ENCODE data around the gene TIMM10B. TPM values are rescaled to one million over a fixed set of nuclear protein-coding genes. Genes with fewer than 3 reads are reported as not detected.

The TIMM10B gene, protein sequence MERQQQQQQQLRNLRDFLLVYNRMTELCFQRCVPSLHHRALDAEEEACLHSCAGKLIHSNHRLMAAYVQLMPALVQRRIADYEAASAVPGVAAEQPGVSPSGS
- 21.0 and 21.9 TPM in 2 replicates for total RNA-seq (2014; rRNA removed; shearing (Covaris generic))
- polyA plus RNA-seq (2014; cell fraction: nucleus; rRNA removed): 19.9 and 50.5 TPM in 2 replicates

DNA sequence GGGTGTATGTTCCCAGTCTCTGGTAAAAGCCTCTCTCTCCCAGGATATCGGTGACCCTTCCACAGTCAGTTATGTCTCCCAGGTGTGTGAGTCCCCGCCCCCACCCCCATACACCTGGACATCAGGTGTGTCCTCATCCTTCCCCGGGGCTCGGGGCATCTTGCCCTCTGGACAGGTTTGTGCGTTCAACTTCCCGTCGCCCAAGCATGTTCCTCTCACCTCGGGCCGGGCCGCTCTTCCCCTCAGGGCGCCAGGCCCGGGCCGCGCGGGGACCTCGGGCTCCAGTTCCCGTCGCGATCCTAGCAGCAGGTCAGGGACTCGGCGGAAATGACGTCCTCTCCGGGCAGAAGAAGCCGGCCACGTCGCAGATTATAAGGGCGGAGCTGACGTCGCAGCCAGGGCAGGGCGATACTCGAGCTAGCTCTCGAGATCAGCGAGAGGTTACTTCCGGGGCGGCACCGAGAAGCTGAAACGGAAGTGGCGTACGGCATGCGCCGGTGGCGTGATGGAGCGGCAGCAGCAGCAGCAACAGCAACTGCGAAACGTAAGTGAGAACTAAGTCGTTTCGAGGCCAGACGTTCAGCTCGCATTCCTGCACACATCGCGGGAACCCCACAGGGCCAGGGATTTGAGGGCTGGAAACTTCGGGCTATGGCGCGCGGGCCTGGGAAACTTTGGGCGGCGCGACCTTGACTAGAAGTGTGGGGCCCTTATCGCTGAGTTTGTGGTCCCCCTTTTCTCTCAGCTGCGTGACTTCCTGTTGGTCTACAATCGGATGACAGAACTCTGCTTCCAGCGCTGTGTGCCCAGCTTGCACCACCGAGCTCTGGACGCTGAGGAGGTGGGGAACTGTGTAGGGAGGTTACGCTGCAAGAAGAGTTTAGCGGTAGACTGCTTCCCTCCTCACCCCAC is at the start of gene TIMM10B, which contains the start of gene ARFIP2:
Gene TIMM10B (plus strand): TSS at position 490 of the 912 bp plus-strand sequence. CDS start 16 bp downstream, at position 506.
Gene ARFIP2 (minus strand): TSS at position 320 of the 912 bp plus-strand sequence. CDS start 910 bp downstream, outside the sequence.
- peak; percentile 94 for DNase-seq (ENCODE audit: extremely low read depth, low read depth)

DNA sequence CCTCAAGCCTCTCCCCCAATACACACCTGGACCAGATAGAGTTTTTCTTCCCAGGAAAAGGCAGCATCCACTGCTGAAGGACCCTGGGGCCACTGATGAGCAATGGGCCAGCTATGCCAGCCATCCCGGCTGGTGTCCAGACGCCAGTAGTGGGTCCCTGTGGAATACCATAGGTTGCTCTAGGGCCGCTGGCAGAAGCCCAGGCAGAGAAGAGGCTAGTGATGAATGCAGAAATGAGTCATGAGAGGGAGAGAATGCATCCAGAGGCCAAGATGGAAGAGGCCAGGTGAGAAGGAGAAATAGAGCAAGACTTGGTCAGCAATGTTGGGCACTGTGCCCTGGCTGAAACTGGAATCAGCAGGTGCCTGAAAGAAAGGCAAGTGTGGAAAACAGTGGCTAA is 49.4 kb upstream of the TIMM10B start:
- peak; percentile 12 for DNase-seq (ENCODE audit: extremely low read depth, low read depth)

DNA sequence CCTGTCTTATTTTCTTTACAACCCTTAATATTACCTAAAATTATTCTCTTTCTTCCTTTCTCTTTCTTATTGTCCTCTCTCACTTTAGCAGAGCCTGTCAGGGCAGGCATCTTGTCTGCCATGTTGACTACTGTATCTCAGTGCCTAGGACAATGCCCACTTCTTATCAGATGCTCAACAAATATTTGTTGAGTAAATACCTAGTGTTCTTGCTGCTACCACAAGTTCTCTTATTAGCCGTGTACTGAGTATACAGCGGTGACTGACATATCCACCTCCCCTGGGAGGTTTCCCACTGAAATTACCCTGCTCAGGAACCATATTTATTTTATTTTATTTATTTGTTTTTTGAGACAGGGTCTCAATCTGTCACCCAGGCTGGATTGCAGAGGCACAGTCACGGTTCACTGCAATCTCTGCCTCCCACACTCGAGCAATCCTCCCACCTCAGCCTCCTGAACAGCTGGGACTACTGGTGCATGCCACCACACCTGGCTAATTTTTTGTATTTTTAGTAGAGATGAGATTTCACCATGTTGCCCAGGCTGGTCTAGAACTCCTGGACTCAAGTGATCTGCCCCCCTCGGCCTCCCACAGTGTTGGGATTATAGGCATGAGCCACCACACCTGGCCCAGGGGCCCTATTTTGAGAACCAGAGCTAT is 47.2 kb upstream of the TIMM10B start:
- no peak for DNase-seq (ENCODE audit: extremely low read depth, low read depth)

DNA sequence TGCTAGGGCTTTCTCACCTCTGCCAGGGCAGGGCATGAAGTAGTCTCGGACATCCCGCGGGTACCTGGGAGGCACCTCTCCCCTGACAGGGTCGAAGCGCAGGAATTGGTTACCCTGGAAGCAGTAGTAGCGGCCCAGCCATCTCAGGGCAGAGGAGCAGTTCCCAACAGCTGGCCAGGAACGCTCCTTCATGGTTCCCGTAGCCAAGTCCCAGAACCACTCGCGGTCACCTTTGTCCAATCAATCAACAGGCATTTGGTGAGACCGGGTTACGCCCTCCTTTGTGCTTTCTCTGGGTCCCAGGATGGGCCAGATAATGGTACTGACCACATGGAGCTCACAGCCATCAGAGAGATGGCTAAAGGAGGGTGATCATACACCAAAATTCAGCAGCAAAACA is 43.9 kb upstream of the TIMM10B start:
- DNase-seq (ENCODE audit: extremely low read depth, low read depth): no peak

DNA sequence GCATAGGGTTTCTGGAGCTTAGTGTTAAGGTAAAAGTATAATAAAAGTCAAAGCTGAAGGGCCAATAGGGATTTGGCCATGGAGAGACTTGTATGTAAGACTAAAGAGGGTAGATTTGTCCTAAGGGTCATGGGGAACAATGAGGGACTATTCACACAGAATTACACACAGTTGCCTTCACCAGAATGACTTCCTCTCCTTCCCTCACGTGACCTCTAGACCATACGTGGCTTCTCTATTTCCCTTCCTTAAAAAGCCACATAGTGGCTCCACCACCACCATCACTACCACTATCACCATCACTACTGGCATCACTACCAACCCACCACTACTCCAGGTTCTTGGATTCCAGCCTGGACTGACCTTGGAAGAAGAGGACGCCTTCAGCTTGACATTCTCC is 43.3 kb upstream of the TIMM10B start:
- no peak for DNase-seq (ENCODE audit: extremely low read depth, low read depth)

DNA sequence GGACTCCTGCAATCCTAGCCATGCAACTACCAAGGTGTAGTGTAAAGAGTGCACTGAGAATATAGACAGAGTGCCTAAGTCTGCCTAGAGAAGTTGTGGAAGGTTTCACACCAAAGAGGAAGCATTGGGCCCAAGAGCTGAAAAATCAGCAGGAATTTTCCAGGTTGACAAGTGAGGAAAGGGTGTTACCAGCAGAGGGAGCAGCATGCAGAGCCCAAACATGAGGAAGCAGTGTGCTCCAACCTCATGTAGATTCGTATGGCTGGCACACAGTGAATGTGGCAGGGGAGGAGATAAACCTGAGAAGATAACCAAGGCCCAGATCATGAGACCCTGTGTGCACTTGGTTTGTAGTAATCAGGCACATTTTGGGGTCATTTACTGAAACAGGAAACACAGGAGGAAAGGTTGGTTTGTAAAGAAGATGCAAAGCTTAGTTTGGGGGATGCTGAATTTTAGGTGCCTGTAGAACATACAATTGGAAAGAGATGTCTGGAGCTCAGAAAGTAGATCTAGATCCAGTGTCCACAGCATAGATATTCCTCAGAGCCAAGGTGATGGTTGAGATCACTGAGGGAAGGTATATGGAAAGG is 42.2 kb upstream of the TIMM10B start:
- peak; percentile 36 for DNase-seq (ENCODE audit: extremely low read depth, low read depth)

DNA sequence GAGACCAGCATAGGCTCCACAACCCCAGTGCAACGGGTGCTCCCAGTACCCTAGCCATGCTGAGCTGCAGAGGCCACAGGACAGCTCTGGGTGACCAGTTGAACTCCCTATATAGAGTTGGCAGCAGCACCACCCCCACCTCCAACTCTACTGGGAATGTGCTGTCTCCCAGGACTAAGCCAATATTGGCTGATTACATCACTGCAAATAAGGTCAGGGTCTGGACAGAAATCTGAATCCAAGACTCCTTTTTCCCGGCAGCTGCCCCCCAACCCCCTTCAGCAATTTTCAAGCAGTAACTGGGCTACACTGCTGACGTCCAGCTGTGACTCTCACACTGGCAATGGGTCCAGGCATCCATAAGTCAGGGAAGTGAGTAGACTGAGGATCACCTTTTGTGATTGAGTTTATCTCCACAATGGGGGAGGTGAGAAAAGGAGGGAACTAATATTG is 40.4 kb upstream of the TIMM10B start, which contains the start of gene HPX:
Gene HPX (minus strand): TSS at position 82 of the 453 bp plus-strand sequence. CDS start 24 bp downstream, at position 58.
- DNase-seq (ENCODE audit: extremely low read depth, low read depth): no peak

DNA sequence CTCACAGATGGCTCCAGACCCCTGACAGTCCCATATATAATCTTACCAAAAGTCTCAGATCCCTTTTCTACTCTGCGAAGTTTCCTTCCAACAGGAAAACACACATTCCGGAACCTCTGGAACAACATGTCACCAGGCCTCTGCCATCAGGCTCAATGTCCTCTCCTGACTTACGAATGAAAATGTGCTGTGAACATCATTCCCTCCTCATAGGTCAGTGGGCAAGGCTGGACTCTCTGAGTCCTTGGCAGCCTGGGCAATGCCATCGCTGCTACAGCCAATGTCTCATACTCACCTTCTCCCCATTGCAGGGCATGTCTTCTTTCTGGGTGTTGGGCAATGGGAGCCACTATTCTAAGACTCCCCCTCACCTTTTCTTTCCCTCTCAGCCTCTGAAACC is 38.9 kb upstream of the TIMM10B start:
- DNase-seq (ENCODE audit: extremely low read depth, low read depth): no peak

DNA sequence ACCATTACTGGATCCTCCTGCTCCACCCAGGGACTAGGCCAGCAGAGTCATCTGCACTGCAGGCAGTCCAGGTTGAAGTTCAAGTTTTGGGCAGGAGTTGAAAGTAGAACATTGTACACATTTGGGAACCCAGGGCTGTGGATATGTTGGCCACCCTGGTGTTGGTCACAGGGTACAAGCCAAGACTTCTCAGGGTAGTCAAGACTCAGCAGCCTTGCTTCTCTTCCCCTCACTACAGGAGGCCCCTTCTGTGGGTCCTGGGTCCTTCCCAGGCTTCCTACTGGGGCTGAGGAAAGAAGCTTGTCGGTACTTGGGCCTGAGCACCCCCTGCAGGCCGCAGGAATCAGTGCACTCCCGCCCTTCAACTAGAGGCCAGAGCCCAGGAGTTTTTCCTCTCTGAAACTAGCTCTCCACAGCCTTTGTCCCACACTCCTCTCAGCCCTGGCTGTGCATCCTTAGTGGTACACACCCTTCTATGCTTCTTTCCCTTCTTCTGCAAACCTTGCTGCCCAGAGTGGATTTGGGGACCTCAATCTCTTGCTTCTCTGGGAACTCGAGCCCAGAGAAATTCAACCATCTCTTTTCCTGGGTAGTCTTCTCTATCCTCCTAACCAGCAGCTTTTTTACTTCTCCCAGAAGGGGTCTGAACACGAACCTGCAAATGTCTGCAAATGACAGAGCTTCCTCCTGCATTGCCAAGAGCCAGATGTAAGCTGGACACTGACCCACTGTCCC is 37.9 kb upstream of the TIMM10B start:
- peak; percentile 26 for DNase-seq (ENCODE audit: extremely low read depth, low read depth)

DNA sequence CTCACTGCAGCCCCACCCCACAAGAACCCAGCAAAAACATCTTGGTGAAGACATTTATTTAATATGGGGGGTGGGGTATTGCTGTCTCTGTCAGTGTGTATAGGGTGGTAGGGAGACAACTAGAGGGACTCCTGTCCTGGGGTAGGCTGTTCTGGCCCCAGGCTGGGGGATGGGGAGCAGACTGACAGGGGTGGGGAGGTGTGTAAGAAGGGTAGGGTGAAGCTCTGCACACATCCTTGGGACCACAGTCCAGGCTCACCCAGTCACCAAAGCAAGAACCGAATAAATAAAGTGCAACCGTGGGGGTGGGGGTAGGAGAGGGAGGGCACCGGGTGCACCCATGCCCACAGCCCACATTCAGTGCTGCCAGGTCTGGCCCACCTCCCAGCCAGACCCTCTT is 32.7 kb upstream of the TIMM10B start:
- DNase-seq (ENCODE audit: extremely low read depth, low read depth): no peak

DNA sequence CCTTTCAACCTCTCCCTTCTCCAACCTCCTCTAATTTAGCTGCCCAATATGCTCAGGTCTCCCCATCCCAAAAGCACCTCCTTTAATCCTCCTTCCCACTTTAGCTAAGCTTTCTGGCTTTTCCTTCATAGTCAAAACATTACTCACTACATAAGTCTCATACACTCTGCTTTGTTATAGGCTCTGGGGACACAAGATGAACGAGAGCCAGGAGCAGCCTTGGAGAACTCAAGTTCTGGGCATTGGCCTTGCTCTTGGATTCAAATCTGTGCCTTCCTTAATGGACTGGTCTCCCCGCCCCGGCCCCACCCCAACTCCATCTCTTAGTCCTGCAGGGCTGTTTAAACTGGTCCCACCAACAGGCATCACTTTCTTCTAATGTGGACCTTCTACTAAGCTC is 29.1 kb upstream of the TIMM10B start:
- DNase-seq (ENCODE audit: extremely low read depth, low read depth): no peak

DNA sequence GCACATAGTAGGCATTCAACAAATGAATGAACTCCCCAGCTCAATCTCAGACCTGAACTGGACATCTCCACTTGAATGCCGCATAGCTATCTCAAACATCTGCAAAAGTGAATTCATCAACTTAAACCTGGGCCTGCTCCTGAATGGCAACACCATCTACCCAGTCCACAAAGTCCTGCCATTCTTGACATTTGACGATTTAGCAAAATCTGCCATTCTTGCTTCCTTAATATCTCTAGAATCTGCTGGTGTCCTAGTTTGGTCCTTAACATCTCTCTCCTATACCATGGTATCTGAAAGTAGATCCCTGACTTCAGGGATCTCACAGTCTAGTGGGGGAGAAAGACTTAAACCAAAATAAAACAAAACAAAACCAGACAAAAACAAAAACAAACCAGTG is 28.1 kb upstream of the TIMM10B start:
- DNase-seq (ENCODE audit: extremely low read depth, low read depth): no peak

DNA sequence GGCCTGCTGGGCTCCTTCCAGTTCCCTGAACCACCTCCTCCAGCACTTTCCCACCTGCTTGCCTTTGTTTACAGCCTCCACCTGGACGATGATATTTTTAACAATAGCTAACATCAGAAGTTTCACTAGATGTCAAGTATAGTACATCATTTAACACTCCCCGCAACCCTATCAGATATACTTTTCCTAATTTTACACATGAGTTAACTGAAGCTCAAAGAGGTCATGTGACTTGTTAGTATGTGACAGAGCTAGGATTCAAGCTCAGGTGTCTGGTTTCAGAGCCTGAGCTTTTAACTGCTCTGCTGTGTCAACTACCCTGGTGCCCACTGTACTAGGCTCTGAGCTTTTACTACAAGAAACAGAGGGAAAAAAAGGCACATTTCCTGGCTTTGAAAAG is 26.2 kb upstream of the TIMM10B start:
- no peak for DNase-seq (ENCODE audit: extremely low read depth, low read depth)

DNA sequence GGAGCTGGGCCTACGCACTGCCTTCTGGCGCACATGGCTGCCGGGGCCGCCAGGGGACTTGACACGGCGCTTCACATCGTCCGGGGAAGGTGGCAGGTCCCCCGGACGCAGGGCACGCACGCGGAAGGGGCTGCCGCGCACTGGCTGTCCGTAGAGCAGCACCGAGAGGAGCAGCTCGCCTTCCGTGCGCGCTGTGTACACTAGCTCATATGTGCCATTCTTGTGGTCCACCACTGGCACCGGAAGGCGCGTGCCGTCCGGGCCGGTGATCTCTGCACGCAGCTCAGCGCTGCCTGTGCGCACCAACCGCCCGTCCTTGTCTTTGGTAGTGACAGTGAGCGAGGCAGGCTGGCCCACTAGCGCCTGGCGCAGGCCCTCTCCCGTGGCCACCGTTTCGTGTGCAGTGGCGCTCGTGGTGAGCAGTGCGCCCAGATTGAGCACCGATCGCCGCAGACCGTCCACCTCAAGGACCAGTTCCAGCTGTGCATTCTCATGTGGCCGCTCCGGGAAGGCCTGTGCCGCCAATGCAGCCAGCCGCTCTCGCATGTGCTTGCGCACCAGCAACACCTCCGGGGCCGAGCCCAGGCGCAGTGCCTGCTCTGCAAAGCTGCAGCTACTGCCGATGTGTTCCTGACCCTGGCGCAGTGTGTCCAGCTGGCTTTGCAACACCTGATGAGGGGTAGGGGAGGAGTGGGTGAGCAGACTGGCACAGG is 24.8 kb upstream of the TIMM10B start:
- DNase-seq (ENCODE audit: extremely low read depth, low read depth): no peak

DNA sequence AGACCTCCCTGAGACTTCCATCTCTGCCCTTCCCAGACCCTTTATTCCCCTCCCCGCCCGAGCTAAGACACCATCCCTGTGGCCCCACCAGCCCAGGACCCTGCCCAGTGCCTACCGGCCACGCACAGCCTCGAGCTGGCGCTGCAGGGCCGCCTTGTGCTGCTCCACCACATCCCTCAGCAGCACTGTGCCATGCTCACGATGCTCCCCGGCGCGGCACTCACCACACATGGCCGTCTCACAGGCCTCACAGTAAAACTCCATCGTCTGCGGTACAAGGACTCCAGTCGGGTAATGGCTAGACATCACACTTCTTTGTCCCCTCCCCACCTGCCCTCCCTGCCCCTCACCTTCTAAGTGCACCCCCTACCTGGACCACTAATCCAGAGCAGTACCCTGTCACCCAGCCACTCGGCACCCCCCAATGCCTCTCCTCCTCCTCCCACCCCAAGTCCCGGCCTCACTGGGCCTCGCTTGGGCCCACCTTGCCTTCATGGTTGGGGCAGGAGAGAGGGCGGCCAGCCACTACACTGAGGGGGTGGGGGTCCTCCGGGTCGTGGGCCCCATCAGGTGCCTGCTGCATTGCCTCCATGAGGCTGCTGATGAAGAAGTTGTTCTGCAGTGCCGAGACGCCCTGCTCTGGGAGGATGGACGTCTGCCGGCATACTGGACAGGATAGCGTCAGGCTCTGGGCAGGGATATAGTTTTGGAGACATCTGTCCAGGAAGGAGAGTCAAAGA is 23.6 kb upstream of the TIMM10B start:
- no peak for DNase-seq (ENCODE audit: extremely low read depth, low read depth)

DNA sequence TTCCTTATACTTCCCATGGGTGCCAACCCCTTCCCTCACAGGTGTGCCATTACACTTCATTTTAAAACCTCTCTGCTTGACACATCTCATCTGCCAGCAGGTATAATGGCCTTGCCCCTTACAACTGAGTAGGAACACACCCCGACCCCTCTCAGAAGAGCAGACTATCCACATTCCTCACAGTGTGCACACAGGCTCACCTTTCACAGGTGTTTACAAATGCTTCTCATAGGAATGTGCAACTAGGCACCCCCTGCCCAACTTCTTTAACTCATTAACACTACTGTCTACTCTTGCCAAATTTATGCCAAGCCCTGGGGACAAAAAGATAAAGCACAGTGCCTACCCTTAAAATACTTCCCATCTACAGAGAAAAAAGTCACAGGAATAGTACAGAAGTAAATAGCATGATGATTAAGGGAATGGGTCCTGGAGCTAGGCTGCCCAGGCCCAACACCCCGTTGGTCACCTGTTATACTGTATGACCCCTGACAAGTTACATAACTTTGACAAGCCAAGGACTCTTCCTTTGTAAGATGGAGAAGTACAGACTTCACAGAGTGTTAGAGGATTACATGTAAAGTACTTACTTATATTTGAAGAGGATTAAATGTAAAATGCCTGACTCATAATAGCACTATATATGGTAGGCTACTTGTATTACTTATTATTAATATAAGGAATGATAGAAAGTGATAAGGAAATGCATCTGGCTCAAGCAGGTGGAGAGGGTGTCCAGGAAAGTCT is 22.8 kb upstream of the TIMM10B start:
- DNase-seq (ENCODE audit: extremely low read depth, low read depth): no peak

DNA sequence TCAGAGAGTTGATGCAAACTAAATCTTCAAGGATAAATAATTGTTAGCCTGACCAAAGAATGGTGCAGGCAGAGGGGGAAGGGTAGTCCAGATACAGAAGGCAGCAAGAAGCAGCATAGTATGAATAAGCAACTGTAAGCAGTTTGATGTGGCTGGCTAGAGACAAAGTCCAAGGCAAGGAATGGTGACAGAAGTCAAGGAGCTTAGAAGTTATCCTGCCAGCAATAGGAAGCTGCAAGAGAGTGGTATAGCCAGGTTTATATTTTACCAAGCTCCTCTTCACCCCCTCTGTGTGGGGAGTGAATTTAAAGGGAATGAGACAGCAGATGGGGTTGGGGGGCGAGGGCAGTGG is 22.2 kb upstream of the TIMM10B start:
- DNase-seq (ENCODE audit: extremely low read depth, low read depth): no peak

Measured in NCI-H460 (cell line).